22Rv1 (cell line): ENCODE results near the gene PTPRD.
"Not testable (repeated sequence)": the region's sequence is repeated elsewhere in the genome, so short reads cannot be mapped to it uniquely, and the experiment has no call there.

ENCODE experiments used
- H3K27ac ChIP-seq: fragments of 450-650 bp; 2 replicates; pipeline ENCODE4 v1.5.1; 2017
- ZFX ChIP-seq: fragments of 450-650 bp; IDR thresholded peaks from 2 replicates; pipeline ENCODE4 v1.6.1; 2017; ENCODE audit warnings: antibody characterized with exemption, borderline replicate concordance
- TF ChIP-seq, protein P1 (sequence below): fragments of 450-650 bp; IDR thresholded peaks from 2 replicates; pipeline ENCODE4 v1.5.1; 2017; ENCODE audit warnings: mild to moderate bottlenecking

Gene PTPRD

DNA sequence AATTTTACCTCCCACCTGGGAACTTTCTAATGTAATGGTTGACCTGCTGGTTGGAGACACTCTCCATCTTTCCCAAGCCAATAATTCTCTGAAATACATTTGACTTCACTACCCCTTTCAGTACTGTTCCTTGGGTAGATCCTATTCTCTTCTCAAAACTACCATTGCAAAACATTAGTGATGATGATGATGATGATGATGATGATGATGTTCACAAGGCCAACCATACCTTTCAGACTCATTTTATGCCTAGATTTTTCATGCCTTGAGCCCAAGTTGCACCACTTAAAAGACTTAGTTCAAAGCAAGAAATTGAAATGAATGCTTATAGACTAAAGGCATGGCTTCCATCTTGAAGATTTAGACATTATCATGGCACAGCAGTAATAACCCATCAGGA is 1672.2 kb downstream of the PTPRD start:
- TF ChIP-seq ZFX, result no peak
- TF ChIP-seq, protein P1, sequence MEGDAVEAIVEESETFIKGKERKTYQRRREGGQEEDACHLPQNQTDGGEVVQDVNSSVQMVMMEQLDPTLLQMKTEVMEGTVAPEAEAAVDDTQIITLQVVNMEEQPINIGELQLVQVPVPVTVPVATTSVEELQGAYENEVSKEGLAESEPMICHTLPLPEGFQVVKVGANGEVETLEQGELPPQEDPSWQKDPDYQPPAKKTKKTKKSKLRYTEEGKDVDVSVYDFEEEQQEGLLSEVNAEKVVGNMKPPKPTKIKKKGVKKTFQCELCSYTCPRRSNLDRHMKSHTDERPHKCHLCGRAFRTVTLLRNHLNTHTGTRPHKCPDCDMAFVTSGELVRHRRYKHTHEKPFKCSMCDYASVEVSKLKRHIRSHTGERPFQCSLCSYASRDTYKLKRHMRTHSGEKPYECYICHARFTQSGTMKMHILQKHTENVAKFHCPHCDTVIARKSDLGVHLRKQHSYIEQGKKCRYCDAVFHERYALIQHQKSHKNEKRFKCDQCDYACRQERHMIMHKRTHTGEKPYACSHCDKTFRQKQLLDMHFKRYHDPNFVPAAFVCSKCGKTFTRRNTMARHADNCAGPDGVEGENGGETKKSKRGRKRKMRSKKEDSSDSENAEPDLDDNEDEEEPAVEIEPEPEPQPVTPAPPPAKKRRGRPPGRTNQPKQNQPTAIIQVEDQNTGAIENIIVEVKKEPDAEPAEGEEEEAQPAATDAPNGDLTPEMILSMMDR, result no peak
- no peak overlapping the region for H3K27ac ChIP-seq

DNA sequence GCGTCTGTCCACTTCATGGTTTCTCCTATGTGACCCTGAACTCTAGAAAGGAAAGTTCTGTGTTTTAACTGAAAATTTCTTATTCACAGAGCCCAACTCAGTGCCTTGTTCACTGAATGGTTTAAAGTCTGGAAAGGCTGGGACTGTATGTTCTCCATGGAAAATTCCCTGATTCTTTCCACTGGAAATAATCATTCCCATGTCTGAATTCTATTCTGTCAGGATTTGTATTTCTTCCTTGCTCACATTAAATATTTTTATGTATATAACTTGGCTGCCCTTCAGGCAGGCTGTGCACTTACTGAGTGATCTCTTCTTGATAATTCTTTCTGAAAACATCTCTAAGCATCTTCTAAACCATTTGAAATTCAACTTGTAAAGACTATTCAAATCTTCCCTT is 1686.3 kb downstream of the PTPRD start:
- no peak overlapping the region for H3K27ac ChIP-seq
- TF ChIP-seq, protein P1, result no peak
- TF ChIP-seq ZFX, result no peak

DNA sequence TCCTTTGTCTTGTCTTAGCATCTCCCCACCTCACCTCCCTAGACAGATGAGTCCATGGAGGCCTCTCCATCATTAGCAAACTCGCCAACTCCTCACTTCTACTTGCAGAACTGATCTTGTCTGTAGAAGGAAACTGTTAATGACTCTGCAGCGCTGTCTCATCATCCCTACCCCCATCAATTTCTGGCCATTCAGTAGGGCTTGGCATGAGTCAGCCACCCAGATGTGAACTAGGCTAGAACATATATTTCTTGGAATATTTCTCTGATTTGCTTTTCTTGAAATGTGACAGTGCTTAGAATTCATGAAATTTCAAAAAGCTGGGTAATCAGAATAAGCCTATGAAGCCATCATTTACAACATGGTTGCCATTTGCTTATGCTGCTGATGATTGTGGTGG is 1688.2 kb downstream of the PTPRD start:
- TF ChIP-seq, protein P1, result no peak
- TF ChIP-seq ZFX, result no peak
- no peak overlapping the region for H3K27ac ChIP-seq

DNA sequence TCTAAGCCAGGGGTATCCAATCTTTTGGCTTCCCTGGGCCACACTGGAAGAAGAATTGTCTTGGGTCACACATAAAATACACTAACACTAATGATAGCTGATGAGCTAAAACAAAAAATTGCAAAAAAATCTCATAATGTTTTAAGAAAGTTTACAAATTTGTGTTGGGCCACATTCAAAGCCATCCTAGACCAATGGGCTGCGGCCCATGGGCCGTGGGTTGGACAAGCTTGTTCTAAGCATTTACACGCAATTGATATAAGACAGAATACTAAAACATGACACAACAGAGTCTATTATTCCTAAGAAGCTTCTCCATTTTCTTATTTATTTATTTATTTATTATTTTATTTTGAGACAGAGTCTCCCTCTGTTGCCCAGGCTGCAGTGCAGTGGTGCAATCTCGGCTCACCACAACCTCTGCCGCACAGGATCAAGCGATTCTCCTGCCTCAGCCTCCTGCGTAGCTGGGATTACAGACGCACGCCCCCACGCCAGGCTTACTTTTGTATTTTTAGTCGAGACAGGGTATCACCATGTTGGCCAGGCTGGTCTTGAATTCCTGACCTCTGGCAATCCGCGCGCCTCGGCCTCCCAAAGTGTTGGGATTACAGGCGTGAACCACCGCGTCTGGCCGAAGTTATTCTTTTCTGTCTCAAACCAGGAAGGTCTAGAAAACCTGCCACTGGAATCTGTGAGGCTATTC is 1692.2 kb downstream of the PTPRD start:
- H3K27ac ChIP-seq, result not testable (repeated sequence)

DNA sequence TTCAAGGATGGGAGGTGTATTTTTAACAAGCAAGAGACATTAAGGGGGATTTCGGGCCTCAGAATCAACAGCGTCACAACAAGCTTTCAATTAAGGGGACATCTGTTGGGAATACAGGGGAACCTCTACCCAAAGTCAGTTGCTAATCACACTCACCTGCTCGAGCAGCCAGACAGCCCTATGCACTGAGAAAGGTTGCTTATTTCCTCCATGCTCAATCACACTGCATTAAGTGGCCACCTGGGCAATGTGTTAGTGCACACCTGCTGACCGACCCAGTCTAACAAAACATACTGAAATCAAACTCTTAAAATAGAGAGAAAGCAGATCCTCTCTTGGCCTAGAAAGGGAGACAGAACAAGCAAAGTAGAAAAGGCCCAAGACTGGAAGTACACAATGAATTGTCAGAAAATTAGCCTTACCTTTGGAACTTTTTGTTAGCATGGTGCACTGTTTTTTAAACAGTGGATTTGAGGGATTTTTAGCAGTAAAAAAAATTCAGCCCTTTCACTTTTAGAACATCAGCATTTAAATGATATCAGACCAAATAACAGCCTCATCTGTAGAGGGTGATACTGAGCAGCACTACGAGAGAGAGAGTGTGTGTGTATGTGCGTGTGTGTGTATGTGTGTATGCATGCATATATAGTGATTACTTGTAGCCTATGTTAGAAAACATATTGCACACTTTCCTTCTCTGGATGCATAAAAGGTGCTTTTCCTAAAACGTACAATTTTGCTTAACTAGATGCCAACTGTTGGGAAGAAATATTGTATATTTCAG is 1694.7 kb downstream of the PTPRD start:
- H3K27ac ChIP-seq, result no peak overlapping the region
- TF ChIP-seq, protein P1, result no peak
- TF ChIP-seq ZFX, result no peak

DNA sequence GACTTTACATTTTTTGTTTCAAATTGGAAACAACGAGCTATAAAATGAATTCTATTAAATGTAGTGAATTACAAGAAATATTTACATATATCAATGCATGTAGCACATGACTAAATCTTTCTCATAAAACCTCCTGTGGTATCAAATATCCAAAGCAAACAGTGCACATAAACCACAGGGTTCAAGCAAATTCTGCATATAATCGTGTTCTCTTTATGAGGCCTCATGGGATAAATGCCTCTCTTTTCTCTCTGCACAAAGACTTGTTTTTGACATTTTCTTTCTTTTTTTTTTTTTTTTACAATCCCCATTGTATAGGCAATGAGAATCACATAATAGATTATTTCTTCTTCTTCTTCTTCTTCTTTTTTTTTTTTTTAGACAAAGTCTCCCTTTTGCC is 1696.0 kb downstream of the PTPRD start:
- H3K27ac ChIP-seq, result no peak overlapping the region
- TF ChIP-seq, protein P1, result no peak
- no peak for TF ChIP-seq ZFX

DNA sequence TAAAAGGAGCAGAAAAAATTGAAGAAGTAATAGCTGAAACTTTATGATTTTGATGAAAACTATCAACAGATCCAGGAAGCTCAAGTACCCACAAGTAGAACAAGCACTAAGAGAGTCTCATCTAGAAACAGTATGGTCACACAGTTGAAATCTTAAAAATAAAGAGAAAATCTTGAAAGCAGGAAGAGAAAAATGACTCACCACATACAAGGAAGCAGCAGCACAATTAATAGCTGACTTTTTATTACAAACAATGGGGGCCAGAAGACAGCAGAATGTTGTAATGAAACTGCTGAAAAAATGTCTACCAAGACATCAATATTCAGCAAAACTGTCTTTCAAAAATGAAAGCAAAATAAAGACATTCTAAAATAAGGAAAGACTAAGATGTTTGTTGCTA is 1704.9 kb downstream of the PTPRD start:
- no peak for TF ChIP-seq ZFX
- TF ChIP-seq, protein P1, result no peak
- no peak overlapping the region for H3K27ac ChIP-seq
